ENCODE data around the gene CCT4.
"Not testable (repeated sequence)": the region's sequence is repeated elsewhere in the genome, so short reads cannot be mapped to it uniquely, and the experiment has no call there.

Gene CCT4, protein sequence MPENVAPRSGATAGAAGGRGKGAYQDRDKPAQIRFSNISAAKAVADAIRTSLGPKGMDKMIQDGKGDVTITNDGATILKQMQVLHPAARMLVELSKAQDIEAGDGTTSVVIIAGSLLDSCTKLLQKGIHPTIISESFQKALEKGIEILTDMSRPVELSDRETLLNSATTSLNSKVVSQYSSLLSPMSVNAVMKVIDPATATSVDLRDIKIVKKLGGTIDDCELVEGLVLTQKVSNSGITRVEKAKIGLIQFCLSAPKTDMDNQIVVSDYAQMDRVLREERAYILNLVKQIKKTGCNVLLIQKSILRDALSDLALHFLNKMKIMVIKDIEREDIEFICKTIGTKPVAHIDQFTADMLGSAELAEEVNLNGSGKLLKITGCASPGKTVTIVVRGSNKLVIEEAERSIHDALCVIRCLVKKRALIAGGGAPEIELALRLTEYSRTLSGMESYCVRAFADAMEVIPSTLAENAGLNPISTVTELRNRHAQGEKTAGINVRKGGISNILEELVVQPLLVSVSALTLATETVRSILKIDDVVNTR

DNA sequence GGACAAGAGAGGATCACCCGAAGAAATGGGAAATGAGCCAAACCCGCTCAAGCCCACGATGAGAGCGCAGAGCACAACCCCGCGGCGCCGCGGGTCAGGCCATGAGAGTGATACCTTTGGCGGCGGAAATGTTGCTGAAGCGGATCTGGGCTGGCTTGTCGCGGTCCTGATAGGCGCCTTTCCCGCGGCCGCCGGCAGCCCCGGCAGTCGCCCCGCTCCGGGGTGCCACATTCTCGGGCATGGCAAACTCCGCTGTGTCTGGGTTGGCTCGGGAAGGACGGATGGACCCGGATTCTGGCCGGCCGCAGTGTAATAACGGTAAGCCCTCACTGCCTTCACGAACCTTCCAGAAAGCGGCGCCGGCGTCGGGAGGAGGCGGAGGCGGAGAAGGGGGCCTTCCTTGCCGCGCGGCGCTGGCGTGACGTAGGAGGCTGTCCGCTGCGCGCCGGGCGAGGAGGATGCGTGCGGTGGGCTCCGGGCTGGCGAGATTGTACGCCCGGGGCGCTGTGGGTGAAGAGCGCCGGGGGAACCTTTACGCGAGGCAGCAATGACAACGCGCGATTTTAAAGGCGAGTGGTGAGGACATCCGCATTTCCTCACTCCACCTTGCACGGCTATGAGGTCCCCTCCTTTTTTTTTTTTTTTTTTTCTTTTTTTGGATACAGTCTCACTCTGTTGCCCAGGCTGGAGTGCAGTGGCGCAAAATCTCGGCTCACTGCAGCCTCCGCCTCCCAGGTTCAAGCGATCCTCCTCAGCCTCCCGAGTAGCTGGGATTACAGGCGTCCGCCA, at the start of gene CCT4:
CCT4 (minus strand) TSS at position 390 of the 789 bp plus-strand sequence; CDS start at position 241, 149 bp downstream.
- Mint-ChIP-seq H3K4me1 (ENCODE audit: low read depth) (peaks cover 33% of the 10 kb centered on the region), H3K27ac (peak within 1 kb of the TSS; percentile 100), H3K27me3 (no peaks in the 10 kb centered on the region), H3K36me3 (ENCODE audit: low read depth) (peaks cover 48% of the 10 kb centered on the region), H3K9me3 (no peaks in the 10 kb centered on the region), H3K4me3 (peak within 1 kb of the TSS; percentile 99)
- peak; percentile 95 for DNase-seq

DNA sequence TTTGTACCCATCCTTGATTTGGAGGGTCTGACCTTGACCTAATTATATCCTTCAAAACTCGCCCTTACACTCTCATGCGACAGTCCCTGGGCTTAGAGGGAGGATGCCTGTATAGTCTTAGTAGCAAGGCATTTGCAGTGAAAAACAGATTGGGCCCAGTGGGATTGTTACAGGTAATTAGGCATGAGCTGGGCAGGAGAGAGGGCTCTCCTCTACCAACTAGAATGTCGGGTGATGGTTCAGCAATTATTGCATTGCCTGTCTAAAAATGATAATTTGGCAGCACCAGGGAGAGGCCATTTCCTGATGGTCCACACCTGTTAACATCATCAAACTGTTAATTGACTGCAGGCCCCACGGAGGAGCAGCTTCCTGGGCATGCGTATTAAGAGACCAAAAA, 49.4 kb upstream of the CCT4 start:
- H3K27ac Mint-ChIP-seq: no peak overlapping the region
- no peaks in the 10 kb centered on the region for H3K27me3 Mint-ChIP-seq
- H3K9me3 Mint-ChIP-seq: no peaks in the 10 kb centered on the region
- H3K4me3 Mint-ChIP-seq: no peak overlapping the region
- peaks cover 18% of the 10 kb centered on the region for H3K36me3 Mint-ChIP-seq (ENCODE audit: low read depth)
- H3K4me1 Mint-ChIP-seq (ENCODE audit: low read depth): peaks cover under 1% of the 10 kb centered on the region
- no peak for DNase-seq

DNA sequence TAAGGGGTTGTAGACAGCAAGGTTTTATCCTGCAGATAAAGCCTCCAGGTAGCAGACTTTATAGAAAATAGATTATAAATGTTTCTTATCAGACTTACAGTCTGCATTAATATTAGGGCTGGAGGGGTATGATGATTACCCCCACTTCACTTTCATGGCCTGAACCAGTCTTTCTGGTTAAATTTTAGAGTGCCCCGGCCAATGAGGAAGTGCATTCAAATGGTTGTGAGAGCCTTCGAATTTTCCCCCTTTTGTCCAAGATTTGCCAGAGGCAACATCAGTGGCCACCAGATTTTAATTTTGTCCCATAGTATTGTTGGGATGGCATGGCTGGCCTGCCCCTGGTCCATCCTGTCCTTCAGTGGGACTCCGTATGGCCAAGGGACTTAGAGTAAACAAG, 48.6 kb upstream of the CCT4 start:
- H3K4me1 Mint-ChIP-seq (ENCODE audit: low read depth): no peaks in the 10 kb centered on the region
- H3K27ac Mint-ChIP-seq: no peak overlapping the region
- H3K27me3 Mint-ChIP-seq: no peaks in the 10 kb centered on the region
- DNase-seq: no peak
- no peaks in the 10 kb centered on the region for H3K9me3 Mint-ChIP-seq
- no peak overlapping the region for H3K4me3 Mint-ChIP-seq
- H3K36me3 Mint-ChIP-seq (ENCODE audit: low read depth): peaks cover 22% of the 10 kb centered on the region

DNA sequence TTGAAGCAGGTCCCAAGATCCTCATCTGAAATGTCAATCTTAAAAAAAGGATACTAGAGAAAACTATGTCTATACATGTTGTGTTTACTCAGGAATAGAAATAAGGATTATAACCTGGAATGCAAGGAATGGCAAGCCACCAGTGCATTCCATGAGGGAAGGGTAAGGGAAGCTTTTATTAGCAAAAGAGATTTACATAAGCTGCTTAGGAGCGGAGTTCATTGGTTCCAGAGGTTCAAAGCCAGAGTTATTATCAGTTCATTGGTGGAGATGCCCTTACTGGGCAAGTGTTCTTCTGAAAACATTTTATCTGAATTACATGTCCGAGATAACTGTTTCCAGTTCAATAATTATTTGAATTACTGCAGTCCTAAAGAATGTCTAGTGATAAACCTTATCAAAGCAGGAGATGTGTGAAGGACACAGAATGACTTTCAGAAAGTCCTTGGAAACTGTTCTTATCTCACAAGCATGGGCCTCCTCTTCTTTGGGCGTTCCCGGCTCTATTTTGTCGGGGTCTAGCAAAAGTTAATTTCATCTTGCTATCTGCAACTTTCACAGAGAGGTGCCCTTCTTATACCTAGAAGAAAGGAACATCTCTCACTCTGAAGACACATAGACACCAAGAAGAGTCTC, 40.5 kb upstream of the CCT4 start:
- Mint-ChIP-seq H3K9me3 (no peaks in the 10 kb centered on the region), H3K4me3 (no peak overlapping the region), H3K4me1 (ENCODE audit: low read depth) (no peaks in the 10 kb centered on the region), H3K27me3 (no peaks in the 10 kb centered on the region), H3K36me3 (ENCODE audit: low read depth) (peaks cover 15% of the 10 kb centered on the region), H3K27ac (no peak overlapping the region)
- no peak for DNase-seq

DNA sequence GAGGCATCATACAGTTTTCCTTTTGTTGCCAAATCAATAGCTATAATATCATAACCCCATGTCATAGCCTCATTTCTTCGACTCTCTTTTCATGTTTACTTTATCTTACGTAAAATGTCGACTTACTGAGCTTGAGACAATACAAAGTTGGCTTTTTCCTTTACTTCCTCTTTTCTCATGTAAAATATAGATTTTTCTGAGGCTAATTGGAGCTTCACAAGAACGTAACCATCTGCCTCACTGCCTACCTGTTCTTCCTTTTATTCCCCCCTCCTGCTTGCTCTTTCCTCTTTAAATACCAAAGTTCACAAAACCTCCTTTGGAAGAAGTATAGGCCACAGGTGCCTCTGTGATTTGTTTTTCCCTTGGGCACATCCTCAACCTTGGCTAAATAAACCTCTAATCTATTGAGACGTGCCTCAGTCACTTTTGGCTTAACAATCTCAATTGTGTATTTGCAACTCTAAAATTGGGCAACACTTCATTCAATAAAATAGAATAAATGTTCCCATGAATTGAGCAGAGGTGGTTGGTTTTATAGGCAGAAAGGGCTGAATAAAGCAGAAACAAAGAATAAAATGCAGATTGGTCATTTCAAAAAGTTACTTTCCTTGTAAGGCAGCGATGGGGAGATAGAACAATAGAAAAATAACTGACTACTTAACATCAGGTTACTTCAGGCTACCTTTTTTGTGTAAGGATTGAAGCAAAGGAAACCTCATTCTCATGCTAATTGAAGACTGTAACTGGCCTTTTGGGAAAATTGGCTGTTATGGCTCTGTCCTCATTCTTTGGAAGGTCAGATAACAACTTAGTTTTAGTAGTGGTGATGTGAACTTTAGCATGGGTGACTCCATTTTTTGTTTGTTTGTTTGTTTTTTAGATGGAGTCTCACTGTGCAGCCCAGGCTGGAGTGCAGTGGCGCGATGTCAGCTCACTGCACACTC, 38.3 kb upstream of the CCT4 start:
- H3K9me3 Mint-ChIP-seq: no peaks in the 10 kb centered on the region
- no peaks in the 10 kb centered on the region for H3K27me3 Mint-ChIP-seq
- DNase-seq: no peak
- H3K36me3 Mint-ChIP-seq (ENCODE audit: low read depth): peaks cover 7% of the 10 kb centered on the region
- no peak overlapping the region for H3K4me3 Mint-ChIP-seq
- no peaks in the 10 kb centered on the region for H3K4me1 Mint-ChIP-seq (ENCODE audit: low read depth)
- no peak overlapping the region for H3K27ac Mint-ChIP-seq

DNA sequence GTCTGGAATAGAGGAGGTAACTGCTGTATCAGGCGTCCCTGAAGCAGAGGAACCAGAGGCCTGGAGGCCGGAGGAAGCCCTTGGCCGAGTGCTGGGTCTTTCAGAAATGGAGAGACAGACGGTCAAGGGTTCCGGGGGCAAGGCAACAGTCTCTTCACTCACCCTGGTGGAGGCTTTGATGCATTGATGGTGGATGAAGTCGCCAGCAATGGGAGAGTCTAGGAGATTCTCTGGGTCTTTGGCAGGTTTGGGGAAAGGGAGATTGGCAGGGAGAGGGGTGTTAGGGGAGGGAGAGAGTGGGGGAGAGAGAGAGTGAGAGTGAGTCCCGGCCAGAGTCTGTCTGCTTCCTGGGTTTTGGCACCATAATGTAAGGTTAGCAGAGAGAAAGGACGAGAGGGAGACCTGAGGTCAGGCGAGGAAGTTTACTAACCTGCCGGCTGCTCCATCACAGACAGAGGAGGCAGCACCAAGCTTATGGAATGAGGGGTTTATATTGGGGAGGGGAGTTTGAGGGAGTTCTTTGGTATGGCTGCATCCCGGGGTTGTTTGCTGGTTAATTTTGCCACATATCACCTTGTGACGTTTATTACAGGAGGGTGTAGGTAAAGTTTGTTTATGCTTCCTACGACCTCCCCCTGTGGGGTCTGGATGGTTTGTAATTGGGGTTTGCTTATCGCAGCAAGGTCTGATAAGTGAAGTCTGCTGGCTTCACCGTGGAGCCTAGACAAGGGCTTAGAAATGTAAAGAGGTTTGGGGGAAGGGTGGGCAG, 36.6 kb upstream of the CCT4 start:
- no peak for DNase-seq
- Mint-ChIP-seq H3K4me1 (ENCODE audit: low read depth) (no peaks in the 10 kb centered on the region), H3K36me3 (ENCODE audit: low read depth) (peaks cover 13% of the 10 kb centered on the region), H3K27ac (no peak overlapping the region), H3K4me3 (no peak overlapping the region), H3K9me3 (no peaks in the 10 kb centered on the region), H3K27me3 (no peaks in the 10 kb centered on the region)

DNA sequence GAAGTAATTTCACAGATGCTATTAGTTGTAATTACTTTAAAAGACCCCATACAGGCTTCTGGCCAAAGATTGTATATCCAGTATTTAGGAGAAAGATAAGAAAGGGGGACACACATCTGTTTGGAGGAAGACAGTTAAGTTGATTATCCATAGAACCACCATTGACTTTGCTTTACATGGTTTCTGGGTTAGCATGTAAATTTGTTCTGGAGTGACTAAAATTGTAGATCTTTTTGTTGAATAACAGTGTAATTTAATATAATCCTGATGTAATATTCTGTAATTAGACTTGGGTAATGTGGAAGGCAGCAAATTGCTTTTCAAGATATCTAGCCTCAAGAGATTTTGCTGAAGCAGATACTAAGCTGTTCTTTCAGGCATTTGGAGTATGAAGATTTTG, 34.3 kb upstream of the CCT4 start:
- no peak overlapping the region for H3K27ac Mint-ChIP-seq
- no peaks in the 10 kb centered on the region for H3K4me1 Mint-ChIP-seq (ENCODE audit: low read depth)
- no peaks in the 10 kb centered on the region for H3K27me3 Mint-ChIP-seq
- no peaks in the 10 kb centered on the region for H3K9me3 Mint-ChIP-seq
- peaks cover 16% of the 10 kb centered on the region for H3K36me3 Mint-ChIP-seq (ENCODE audit: low read depth)
- DNase-seq: no peak
- H3K4me3 Mint-ChIP-seq: no peak overlapping the region

DNA sequence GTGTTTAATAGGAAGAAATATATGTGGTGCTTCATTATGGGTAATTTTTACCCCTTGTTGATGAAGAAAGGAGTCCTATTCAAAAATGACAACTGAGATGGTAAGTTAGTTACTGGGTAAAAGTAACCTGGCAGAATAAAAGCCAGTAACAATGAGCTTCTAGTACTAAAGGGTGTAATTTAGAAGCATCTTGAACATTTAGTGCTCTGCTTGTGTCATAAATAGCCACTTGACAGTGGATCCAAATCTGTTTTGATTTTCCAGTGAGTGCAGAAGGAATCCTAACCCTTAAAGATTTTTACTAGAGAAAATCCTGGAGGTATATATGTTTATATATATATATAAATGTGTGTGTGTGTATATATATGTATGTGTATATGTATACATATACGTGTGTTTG, 32.1 kb upstream of the CCT4 start:
- DNase-seq: no peak
- peaks cover 14% of the 10 kb centered on the region for H3K36me3 Mint-ChIP-seq (ENCODE audit: low read depth)
- no peak overlapping the region for H3K4me3 Mint-ChIP-seq
- H3K4me1 Mint-ChIP-seq (ENCODE audit: low read depth): no peaks in the 10 kb centered on the region
- H3K9me3 Mint-ChIP-seq: no peaks in the 10 kb centered on the region
- no peaks in the 10 kb centered on the region for H3K27me3 Mint-ChIP-seq
- no peak overlapping the region for H3K27ac Mint-ChIP-seq

DNA sequence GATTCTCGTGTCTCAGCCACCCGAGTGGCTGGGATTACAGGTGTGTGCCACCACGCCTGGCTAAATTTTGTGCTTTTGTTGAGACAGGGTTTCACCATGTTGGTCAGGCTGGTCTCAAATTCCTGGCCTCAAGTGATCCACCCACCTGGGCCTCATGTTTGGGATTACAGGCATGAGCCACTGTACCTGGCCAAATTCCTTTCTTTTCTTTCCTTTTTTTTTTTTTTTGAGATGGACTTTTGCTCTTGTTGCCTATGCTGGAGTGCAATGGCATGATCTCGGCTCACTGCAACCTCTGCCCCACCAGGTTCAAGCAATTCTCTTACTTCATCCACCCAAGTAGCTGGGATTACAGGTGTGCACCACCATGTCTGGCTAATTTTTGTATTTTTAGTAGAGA, 26.3 kb upstream of the CCT4 start:
- not testable (repeated sequence) for H3K27ac Mint-ChIP-seq; H3K9me3 Mint-ChIP-seq; H3K27me3 Mint-ChIP-seq; DNase-seq; H3K4me3 Mint-ChIP-seq; H3K4me1 Mint-ChIP-seq (ENCODE audit: low read depth); H3K36me3 Mint-ChIP-seq (ENCODE audit: low read depth)

DNA sequence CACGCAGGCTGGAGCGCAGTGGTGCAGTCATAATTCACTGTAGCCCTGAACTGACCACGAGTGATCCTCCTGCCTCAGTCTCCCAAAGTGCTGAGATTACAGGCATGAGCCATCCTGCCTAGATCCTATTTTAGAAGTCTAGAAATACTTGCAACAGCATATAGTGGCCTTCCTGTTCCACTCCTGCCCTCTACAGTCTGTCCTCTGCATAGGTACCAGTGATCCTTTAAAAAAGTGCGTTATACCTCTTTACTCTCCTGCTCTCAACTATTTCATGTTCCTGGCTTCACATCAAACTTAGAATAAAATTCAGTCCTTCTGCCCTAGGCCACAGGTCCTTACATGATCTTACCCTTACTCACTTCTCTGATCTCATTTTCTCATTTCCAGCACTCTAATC, 23.1 kb upstream of the CCT4 start:
- Mint-ChIP-seq H3K27ac (no peak overlapping the region), H3K27me3 (no peaks in the 10 kb centered on the region), H3K4me1 (ENCODE audit: low read depth) (peaks cover 20% of the 10 kb centered on the region), H3K36me3 (ENCODE audit: low read depth) (peaks cover 2% of the 10 kb centered on the region), H3K4me3 (no peak overlapping the region), H3K9me3 (no peaks in the 10 kb centered on the region)
- no peak for DNase-seq

DNA sequence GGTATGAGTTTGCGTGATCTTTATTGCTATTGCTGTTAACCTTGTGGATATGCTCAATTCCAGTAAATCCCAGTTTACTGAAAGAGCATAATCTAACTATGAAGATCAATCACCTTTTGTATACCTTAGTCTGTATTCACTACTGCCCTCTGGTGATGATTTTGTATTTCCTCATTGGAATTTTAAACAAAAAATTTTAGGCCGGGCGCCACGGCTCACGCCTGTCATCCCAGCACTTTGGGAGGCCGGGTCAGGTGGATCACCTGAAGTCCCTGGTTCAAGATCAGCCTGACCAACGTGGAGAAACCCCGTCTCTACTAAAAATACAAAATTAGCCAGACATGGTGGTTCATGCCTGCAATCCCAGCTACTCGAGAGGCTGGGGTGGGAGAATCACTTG, 22.1 kb upstream of the CCT4 start:
- peaks cover 7% of the 10 kb centered on the region for H3K36me3 Mint-ChIP-seq (ENCODE audit: low read depth)
- no peaks in the 10 kb centered on the region for H3K27me3 Mint-ChIP-seq
- H3K27ac Mint-ChIP-seq: no peak overlapping the region
- H3K4me1 Mint-ChIP-seq (ENCODE audit: low read depth): peaks cover 25% of the 10 kb centered on the region
- no peaks in the 10 kb centered on the region for H3K9me3 Mint-ChIP-seq
- no peak for DNase-seq
- no peak overlapping the region for H3K4me3 Mint-ChIP-seq

DNA sequence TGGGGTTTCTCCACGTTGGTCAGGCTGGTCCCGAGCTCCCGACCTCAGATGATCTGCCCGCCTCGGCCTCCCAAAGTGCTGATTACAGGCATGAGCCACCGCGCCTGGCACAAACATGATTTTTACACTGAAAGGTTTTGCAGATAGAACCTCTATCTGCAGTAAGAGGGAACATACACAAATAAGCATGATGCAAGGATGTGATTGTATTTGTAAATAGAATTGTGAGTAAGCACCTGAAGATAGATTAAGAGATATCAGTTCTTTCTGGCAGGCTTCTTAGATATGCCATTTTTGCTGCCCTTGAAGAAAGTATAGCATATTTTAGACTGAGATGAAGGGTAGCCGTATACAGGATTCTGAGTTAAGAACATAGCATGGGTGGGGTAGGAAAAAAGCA, 20.7 kb upstream of the CCT4 start:
- Mint-ChIP-seq H3K4me3 (no peak overlapping the region), H3K27ac (peak overlapping the region; percentile 3), H3K36me3 (ENCODE audit: low read depth) (peaks cover 7% of the 10 kb centered on the region), H3K4me1 (ENCODE audit: low read depth) (peaks cover 32% of the 10 kb centered on the region), H3K27me3 (no peaks in the 10 kb centered on the region), H3K9me3 (no peaks in the 10 kb centered on the region)
- DNase-seq: no peak

DNA sequence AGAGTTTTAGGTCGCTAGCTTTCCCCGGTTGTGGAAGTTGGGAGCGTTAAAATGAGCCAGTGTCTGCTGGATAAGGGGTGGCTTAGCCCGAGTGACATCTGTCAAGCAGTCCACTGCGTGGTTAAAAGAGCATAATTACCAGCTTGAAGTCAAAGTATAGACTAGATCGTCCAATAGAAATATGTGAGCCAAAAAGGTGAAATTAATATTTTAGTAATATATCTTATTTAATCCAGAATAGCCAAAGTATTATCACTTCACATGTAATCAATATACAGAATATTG, 17.7 kb upstream of the CCT4 start:
- Mint-ChIP-seq H3K36me3 (ENCODE audit: low read depth) (peaks cover 7% of the 10 kb centered on the region), H3K27ac (peak overlapping the region; percentile 90), H3K27me3 (no peaks in the 10 kb centered on the region), H3K9me3 (no peaks in the 10 kb centered on the region), H3K4me3 (peak overlapping the region; percentile 98), H3K4me1 (ENCODE audit: low read depth) (peaks cover 29% of the 10 kb centered on the region)
- DNase-seq: no peak

All from activated T-cell treated with anti-CD3 and anti-CD28 coated beads, Interleukin-2, amount 50 U/mL, for 24 hours (primary cell).